ENCODE results near the gene VSTM2B.
"Not testable (repeated sequence)": the region's sequence is repeated elsewhere in the genome, so short reads cannot be mapped to it uniquely, and the experiment has no call there.

VSTM2B gene

GRCh38 chr19:29525901-29526729 is at the start of gene VSTM2B:
Gene VSTM2B, plus strand, starts transcription at chr19:29525994. Its CDS starts 590 bp downstream, at chr19:29526584.
- no peak for DNase-seq (ENCODE audit: low read depth)

DNA sequence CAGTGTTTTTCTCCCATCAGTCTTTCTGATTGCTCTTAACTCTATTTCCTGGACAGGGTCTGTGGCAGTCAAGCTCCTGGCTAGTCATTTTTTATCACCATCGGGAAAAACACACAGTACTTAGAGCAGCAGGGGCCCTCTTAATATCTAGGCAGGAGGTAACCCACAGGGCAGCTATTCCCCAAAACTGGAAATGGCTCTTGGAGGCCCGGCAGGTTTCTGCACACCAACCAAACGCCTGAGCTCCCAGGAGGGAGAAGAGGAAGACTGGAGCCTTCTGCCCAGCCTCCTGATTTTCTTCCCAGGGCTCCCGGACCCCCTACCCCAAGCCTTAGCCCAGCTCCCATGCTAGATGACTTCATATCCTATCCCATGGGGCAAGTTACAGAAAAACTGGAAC is 49.3 kb upstream of the VSTM2B start:
- no peak for DNase-seq (ENCODE audit: low read depth)

GRCh38 chr19:29477831-29478577 is 47.8 kb upstream of the VSTM2B start:
- no peak for DNase-seq (ENCODE audit: low read depth)

DNA sequence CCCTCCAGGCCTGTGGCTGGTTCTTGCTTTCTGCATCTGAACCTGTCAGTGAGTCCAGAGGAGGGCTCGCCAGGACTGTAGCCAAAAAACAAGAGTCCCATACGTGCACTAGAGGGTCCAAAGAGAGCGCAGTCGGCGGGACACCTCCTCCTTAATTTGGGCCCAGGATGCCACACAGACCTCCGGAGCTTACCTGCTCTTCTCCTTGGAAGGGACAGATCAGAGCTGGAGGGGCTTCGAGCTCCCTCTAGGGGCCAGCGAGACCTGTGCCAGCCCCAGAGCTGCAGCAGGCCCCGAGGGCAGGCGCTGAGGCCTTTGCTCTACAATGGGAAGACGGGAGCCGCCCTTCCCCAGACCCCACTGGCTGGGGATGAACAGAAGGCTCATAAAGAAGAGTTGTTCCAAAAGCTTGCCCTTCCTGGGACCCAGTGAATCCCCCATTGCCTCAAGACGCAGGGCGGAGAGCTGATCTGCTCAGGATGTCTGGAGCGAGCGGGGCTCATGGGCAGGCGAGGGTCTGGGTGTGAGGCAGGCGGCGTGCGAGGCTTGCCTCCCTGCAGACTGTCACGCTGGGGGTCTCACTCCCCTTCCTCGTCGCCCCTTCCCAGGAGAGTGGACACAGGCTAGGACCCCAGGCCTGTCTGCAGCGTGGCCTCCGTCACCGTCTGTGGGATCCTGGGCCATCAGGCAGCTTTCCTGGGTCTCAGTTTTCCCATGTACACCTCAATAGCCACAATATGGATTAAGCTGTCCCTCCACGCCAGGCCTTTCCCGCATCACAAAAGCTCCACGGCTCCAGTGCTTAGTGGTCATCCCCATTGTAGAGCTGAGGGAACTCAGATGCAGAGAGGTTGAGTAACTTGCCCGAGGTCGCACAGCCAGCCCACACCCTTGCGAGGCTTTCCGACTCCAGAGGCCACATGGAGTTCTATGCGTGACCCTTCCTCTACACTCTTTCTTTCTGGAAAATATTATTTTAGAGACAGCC is 46.9 kb upstream of the VSTM2B start:
- no peak for DNase-seq (ENCODE audit: low read depth)

GRCh38 chr19:29479941-29480340 is 45.9 kb upstream of the VSTM2B start:
- no peak for DNase-seq (ENCODE audit: low read depth)

- no peak for DNase-seq (ENCODE audit: low read depth)
Observed at GRCh38 chr19:29480507-29480906, 45.3 kb upstream of the VSTM2B start.

- no peak for DNase-seq (ENCODE audit: low read depth)
Observed at GRCh38 chr19:29482855-29483640, 42.7 kb upstream of the VSTM2B start.

- DNase-seq (ENCODE audit: low read depth) = no peak
Observed at GRCh38 chr19:29483641-29483920, 42.2 kb upstream of the VSTM2B start.

DNA sequence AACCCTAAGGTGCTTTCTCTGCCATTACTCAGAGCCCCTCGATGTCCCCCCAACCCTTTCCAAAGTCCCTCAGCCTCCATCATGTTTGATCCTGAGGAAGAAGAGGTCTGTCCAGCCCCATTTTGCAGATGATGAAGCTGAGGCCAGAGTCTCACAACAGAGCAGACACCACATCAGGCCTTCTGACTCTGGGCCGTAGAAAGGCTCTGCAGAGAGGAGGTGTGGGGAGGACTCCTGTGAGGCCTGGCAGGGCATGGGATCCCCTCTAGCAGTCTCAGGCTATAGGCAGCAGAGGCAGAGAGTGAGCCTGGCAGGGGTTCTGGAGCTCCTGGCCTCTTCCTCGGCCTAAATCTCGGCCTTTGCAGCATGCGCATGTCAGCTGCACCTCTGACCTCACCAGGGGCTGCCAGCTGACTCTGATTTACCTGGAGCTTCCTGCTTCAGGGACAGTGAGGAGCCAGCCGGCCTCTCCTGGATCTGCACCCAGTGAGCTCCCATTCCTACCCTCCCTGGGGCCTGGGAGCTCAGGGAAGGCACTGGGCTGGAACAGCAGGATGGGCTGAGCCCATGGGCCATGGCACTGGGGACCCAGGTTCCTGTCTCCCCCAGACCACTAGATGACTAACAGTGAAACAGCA is 41.7 kb upstream of the VSTM2B start:
- no peak for DNase-seq (ENCODE audit: low read depth)

DNA sequence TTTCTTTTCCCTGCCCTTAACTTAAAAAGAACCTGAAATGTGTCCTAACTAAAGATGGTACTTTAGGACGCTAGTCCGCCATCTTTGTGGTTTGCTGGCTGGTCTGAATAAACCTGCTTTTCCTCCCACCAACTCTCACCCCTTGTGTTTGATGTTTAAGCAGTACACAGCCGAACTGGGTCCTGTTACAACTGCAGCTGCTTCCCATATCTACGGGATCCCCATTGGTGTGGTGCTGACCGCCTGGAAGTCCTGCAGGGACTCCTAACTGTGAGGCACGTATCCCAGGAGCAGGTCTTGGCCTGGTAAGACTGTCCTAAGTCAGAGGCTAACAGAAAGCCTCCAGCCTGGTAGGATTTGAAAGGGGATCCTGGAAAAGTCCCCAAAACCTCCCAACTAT is 40.9 kb upstream of the VSTM2B start:
- no peak for DNase-seq (ENCODE audit: low read depth)

DNA sequence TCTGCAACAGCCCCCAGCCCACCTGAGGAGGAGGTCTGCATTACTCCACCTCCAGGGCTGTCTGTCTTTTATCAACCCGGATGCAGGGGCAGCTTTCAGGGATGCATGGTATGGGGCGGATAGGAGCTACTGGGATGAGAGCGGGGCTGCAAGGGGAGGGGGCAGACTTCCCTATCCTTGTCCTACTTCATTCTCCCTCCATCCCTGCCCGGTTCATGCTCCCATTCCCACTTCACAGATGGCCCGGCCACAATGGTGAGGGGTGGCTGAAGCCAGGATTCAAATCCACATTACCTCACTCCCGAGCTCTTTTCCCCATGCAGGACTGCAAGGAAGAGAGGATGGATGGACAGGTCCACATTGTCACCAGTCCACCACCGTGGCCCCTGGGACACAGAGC is 40.5 kb upstream of the VSTM2B start:
- DNase-seq (ENCODE audit: low read depth) = no peak

DNA sequence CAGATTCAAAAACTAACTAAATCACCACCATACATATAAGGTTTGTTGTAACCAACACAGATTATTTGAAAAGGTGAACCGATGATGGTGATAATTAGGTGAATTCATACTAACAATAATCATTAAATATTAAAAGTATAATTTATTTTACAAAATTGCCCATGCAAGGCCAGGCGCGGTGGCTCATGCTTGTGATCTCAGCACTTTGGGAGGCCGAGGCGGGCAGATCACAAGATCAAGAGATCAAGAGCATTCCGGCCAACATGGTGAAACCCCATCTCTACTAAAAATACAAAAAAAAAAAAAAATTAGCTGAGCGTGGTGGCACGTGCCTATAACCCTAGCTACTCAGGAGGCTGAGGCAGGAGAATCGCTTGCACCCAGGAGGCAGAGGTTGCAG is 38.8 kb upstream of the VSTM2B start:
- DNase-seq (ENCODE audit: low read depth) = not testable (repeated sequence)

- DNase-seq (ENCODE audit: low read depth) = no peak
Observed at GRCh38 chr19:29487432-29487831, 38.4 kb upstream of the VSTM2B start.

GRCh38 chr19:29488316-29488715 is 37.5 kb upstream of the VSTM2B start:
- no peak for DNase-seq (ENCODE audit: low read depth)

DNA sequence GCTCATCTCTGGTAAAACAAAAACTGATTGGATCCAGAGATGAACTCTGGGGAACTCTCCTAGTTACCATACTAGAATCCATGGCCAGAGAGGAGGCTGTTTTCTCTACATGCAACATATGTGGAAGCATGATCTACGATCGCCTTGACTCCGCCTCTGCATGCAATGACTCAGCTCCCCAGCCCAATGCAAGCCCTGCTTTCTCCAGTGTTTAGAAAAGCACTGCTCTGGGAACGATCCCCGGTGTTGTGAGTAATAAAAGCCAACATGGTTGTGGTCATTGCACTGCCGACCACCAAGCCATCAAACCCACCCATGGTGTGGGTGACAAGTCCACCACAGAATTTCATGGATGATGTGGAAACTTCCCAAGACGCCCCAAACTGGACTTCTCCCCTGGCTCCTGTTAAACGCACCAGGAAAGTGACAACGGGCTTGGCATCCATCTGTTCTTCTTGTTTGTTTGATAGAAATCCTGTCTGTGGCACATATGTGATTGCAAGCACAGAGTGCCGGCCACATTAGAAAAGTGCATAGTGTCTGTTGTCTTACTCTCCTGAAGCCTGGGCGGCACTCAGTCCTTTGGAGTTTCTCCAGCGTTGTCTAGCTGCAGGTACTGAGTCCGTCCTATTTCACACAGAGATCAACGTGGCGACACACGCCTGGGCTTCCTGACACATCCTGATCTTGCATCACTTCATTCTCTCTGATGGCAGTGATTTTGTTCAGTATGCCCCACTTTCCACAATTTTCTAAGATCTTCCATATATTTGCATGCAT is 36.4 kb upstream of the VSTM2B start:
- DNase-seq (ENCODE audit: low read depth) = no peak

- DNase-seq (ENCODE audit: low read depth) = no peak
Observed at GRCh38 chr19:29491491-29491890, 34.3 kb upstream of the VSTM2B start.

- no peak for DNase-seq (ENCODE audit: low read depth)
Observed at GRCh38 chr19:29491995-29492577, 33.7 kb upstream of the VSTM2B start.

DNA sequence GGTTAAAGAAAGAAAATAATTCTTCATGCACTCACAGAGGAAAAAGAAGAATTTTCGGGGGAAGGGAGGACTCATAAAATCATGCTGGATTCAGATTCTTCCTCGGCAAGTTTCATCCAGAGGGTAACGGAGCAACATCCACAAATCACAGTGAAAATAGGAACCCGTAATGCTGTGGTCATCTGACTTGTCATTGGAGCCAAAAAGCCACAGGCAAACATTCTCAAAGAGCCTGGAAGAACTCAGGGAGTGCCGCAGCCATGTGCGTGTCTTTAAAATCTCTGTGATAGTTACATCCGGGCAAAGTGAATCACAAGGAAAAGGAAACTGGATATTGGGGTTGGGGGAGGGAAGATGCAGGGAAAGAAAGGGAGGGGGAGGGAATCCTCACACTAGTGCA is 33.0 kb upstream of the VSTM2B start:
- DNase-seq (ENCODE audit: low read depth) = no peak

DNA sequence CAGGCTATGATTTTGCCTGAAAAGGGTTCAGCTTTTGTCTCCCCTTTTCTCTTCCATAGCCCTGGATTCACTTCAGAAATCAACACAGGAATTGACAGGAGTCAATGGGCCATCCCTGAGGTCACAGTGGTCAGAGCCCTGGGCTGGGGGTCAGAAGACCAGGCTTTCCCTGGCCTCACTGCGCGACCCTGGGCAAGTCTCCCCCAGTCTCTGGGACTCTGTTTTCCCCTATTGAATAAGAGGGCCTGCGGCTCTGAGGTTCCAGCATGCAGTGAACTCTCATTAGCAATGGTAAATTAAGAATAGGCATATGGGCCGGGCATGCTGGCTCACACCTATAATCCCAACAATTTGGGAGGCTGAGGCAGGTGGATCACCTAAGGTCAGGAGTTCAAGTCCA is 30.7 kb upstream of the VSTM2B start:
- DNase-seq (ENCODE audit: low read depth) = no peak

DNA sequence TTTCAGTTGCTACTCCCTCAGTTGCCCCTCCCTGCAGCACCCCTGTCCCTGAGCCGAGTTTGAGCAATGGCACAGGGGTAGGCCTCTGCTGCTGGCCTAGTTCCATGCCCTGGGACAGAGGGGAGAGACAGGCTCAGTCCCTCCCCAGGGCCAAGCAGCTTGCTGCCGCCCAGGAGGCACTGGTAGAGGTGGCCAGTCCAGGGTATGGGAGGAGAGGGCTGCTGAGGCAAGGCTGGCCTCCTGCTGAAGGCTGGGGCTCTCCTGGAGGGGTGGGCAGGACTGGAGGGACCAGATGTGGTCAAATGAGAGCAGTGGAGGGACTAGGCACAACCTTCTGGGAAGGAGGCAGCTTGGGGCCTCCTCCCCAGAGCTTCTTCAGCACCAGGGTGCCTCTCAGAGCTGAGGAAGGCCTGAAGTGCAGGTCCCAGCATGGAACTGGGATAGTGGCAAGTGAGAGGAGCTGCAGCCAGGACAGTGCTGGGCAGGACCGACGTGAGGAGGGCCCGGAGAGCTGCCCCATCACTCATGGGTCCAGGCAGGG is 29.8 kb upstream of the VSTM2B start:
- no peak for DNase-seq (ENCODE audit: low read depth)
